Hair follicular keratinocyte (primary cell): ENCODE data around the gene GJA9. TPM values are rescaled to one million over a fixed set of nuclear protein-coding genes. Genes with fewer than 3 reads are reported as not detected.

Experiments used
- total RNA-seq: library from RNA; depleted of rRNA; stranded (reverse); fragments of >200 nt; gene quantifications from 2 replicates; pipeline ENCODE4 v1.2.3, GENCODE V29; 2015

GJA9 gene
- 0.08 TPM in 1 of 2 replicates, not detected in the other for total RNA-seq

GRCh38 chr1:38881487-38881886, at the start of gene GJA9:
Gene GJA9, minus strand, starts transcription at chr1:38881587. Its CDS starts 5,489 bp downstream, at chr1:38876098.

GRCh38 chr1:38873027-38873969, 8.1 kb downstream of the GJA9 start, which contains the start of gene MYCBP:
Gene MYCBP, minus strand, starts transcription at chr1:38873348. Its CDS starts 43 bp downstream, at chr1:38873305.

GRCh38 chr1:38859561-38860453, 21.6 kb downstream of the GJA9 start, which contains the start of gene RRAGC:
Gene RRAGC, minus strand, starts transcription at chr1:38859772. Its CDS starts 126 bp downstream, at chr1:38859646.

Other genes with a start within 250 kb of the GJA9 start
- 10.1 and 10.9 TPM in 2 replicates for gene RRAGC, start 21.8 kb downstream of the GJA9 start, total RNA-seq
- gene MYCBP, start 8.2 kb downstream of the GJA9 start, total RNA-seq: 32.8 and 47.2 TPM in 2 replicates
- 3.9 and 8.7 TPM in 2 replicates for gene RHBDL2, start 60.2 kb upstream of the GJA9 start, total RNA-seq
- 46.1 and 47.2 TPM in 2 replicates for gene AKIRIN1, start 109.7 kb upstream of the GJA9 start, total RNA-seq
- 485 and 577 TPM in 2 replicates for gene NDUFS5, start 144.8 kb upstream of the GJA9 start, total RNA-seq